Osteoblast (primary cell): ENCODE results near the gene CLK2. TPM values are rescaled to one million over a fixed set of nuclear protein-coding genes. Genes with fewer than 3 reads are reported as not detected.

Experiments
- DNase-seq: peaks from one replicate; pipeline ENCODE4 v3.0.0; 2011; ENCODE audit warnings: low spot score, mixed read lengths; ENCODE audit not compliant: insufficient read length; ENCODE audit errors: missing footprints
- H2AFZ ChIP-seq: 2 replicates; pipeline ENCODE4 v1.6.0; 2011; ENCODE audit warnings: mild to moderate bottlenecking, low read length
- H3K27ac ChIP-seq: 2 replicates; pipeline ENCODE4 v1.5.1; 2011; ENCODE audit warnings: mild to moderate bottlenecking, low read depth, low read length, moderate library complexity
- H3K27me3 ChIP-seq: 2 replicates; pipeline ENCODE4 v1.6.0; 2012; ENCODE audit warnings: mild to moderate bottlenecking, control low read depth, inconsistent platforms, low read length, moderate library complexity; ENCODE audit not compliant: insufficient read depth
- H3K36me3 ChIP-seq: 2 replicates; pipeline ENCODE4 v1.5.1; 2011; ENCODE audit warnings: mild to moderate bottlenecking, low read length, control low read depth, moderate library complexity; ENCODE audit not compliant: insufficient read depth
- H3K4me1 ChIP-seq: 2 replicates; pipeline ENCODE4 v1.5.1; 2011; ENCODE audit warnings: mild to moderate bottlenecking, low read length, control low read depth, moderate library complexity; ENCODE audit not compliant: insufficient read depth
- H3K4me2 ChIP-seq: 2 replicates; pipeline ENCODE4 v1.6.0; 2011; ENCODE audit warnings: mild to moderate bottlenecking, low read length; ENCODE audit not compliant: insufficient read depth
- H3K4me3 ChIP-seq: fragments of 200-600 bp; sonication (generic); 3 replicates; pipeline ENCODE4 v1.5.1; 2012; ENCODE audit warnings: mild to moderate bottlenecking, low read length, inconsistent platforms; ENCODE audit not compliant: insufficient read depth
- H3K79me2 ChIP-seq: 2 replicates; pipeline ENCODE4 v1.6.0; 2012; ENCODE audit warnings: mild to moderate bottlenecking, low read length, control low read depth, inconsistent platforms; ENCODE audit not compliant: insufficient read depth
- H3K9me3 ChIP-seq: 2 replicates; pipeline ENCODE4 v1.5.1; 2011; ENCODE audit warnings: low read depth, low read length, control low read depth
- H4K20me1 ChIP-seq: 2 replicates; pipeline ENCODE4 v1.6.0; 2012; ENCODE audit warnings: mild to moderate bottlenecking, low read length, control low read depth; ENCODE audit not compliant: insufficient read depth
- total RNA-seq: library from RNA; depleted of rRNA; stranded (reverse); fragments of >200 nt; gene quantifications from 2 replicates; pipeline ENCODE4 v1.2.3, GENCODE V29; 2012
- TF ChIP-seq, protein P1 (sequence below): IDR thresholded peaks from 2 replicates; pipeline ENCODE4 v1.5.1; 2011; ENCODE audit warnings: mild to moderate bottlenecking, low read depth, low read length, moderate library complexity; ENCODE audit errors: extremely low read depth

Gene CLK2
- total RNA-seq, 1 donor: 17.4 TPM

DNA sequence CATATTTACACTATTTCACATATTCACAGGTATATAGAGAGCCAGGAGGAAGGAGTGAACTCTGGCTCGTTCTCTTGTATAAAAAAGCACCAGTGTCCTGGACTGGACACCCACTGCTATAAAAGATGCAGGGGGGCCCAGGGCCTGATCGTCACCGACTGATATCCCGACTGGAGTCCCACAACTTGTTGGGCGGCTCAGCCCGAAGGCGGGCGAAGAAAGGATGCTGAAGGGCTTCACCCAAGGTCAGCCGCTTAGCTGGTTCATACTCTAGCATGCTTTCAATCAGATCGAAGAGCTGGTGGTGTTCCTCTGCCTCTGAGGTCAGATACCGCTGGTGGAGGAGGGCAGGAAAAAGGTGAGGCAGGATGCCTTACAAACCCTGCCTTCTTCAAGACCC is 10.2 kb downstream of the CLK2 start:
- no peak overlapping the region for H3K27ac ChIP-seq

GRCh38 chr1:155261852-155262673 is 11.2 kb downstream of the CLK2 start, which contains the start of gene SCAMP3:
Gene SCAMP3, minus strand, starts transcription at chr1:155262360. Its CDS starts 209 bp downstream, at chr1:155262151.
- peaks cover 66% of the 10 kb centered on the region for H3K36me3 ChIP-seq
- peaks cover 25% of the 10 kb centered on the region for H3K79me2 ChIP-seq
- TF ChIP-seq, protein P1, sequence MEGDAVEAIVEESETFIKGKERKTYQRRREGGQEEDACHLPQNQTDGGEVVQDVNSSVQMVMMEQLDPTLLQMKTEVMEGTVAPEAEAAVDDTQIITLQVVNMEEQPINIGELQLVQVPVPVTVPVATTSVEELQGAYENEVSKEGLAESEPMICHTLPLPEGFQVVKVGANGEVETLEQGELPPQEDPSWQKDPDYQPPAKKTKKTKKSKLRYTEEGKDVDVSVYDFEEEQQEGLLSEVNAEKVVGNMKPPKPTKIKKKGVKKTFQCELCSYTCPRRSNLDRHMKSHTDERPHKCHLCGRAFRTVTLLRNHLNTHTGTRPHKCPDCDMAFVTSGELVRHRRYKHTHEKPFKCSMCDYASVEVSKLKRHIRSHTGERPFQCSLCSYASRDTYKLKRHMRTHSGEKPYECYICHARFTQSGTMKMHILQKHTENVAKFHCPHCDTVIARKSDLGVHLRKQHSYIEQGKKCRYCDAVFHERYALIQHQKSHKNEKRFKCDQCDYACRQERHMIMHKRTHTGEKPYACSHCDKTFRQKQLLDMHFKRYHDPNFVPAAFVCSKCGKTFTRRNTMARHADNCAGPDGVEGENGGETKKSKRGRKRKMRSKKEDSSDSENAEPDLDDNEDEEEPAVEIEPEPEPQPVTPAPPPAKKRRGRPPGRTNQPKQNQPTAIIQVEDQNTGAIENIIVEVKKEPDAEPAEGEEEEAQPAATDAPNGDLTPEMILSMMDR: no peak
- peak; percentile 99 for DNase-seq
- H3K4me3 ChIP-seq: peak within 1 kb of the TSS; percentile 92
- peaks cover 16% of the 10 kb centered on the region for H3K4me1 ChIP-seq
- peak within 1 kb of the TSS; percentile 89 for H2AFZ ChIP-seq
- no peaks in the 10 kb centered on the region for H3K9me3 ChIP-seq
- H4K20me1 ChIP-seq: no peaks in the 10 kb centered on the region
- H3K4me2 ChIP-seq: peak within 1 kb of the TSS; percentile 96
- H3K27me3 ChIP-seq: no peaks in the 10 kb centered on the region
- H3K27ac ChIP-seq: peak within 1 kb of the TSS; percentile 76

More for the DNA sequence above, 10.2 kb downstream of the CLK2 start:
- Histone ChIP-seq H3K4me2 (no peak overlapping the region), H3K27me3 (no peaks in the 10 kb centered on the region), H3K4me1 (peaks cover 16% of the 10 kb centered on the region), H4K20me1 (no peaks in the 10 kb centered on the region), H3K4me3 (no peak overlapping the region), H3K36me3 (peaks cover 69% of the 10 kb centered on the region), H2AFZ (no peak overlapping the region), H3K9me3 (no peaks in the 10 kb centered on the region), H3K79me2 (peaks cover 25% of the 10 kb centered on the region)
- no peak for DNase-seq
- TF ChIP-seq, protein P1: no peak

DNA sequence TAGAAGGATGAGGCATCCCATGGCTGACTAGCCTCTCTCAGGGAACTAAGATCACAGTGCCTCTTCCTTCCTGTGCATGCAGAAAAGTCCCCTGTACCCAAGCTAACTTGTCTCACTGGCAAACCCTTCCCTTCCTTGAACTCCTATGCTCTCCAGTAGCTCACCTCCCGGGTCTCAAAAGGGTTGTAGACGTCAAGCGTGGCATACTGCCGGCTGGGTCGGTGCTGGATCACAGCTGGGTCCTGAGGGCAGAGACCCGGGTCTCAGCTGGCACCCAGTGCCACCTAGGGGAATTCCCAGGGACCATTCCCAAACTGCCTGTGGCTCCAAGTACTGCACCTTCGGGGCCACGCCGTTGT is 11.8 kb downstream of the CLK2 start:
- peak; percentile 85 for DNase-seq
- Histone ChIP-seq H3K79me2 (peaks cover 25% of the 10 kb centered on the region), H3K27me3 (no peaks in the 10 kb centered on the region), H4K20me1 (no peaks in the 10 kb centered on the region), H3K9me3 (no peaks in the 10 kb centered on the region), H3K36me3 (peaks cover 66% of the 10 kb centered on the region), H3K4me2 (peak overlapping the region; percentile 96), H3K4me3 (peak overlapping the region; percentile 92), H3K4me1 (peaks cover 18% of the 10 kb centered on the region), H2AFZ (peak overlapping the region; percentile 79), H3K27ac (peak overlapping the region; percentile 76)
- TF ChIP-seq, protein P1: no peak

- no peaks in the 10 kb centered on the region for H3K9me3 ChIP-seq
- no peak overlapping the region for H3K27ac ChIP-seq
- H3K79me2 ChIP-seq: peaks cover 25% of the 10 kb centered on the region
- TF ChIP-seq, protein P1: no peak
- peaks cover 57% of the 10 kb centered on the region for H3K36me3 ChIP-seq
- no peaks in the 10 kb centered on the region for H4K20me1 ChIP-seq
- peaks cover 26% of the 10 kb centered on the region for H3K4me1 ChIP-seq
- no peak for DNase-seq
- H3K4me2 ChIP-seq: no peak overlapping the region
- no peaks in the 10 kb centered on the region for H3K27me3 ChIP-seq
- H3K4me3 ChIP-seq: no peak overlapping the region
- H2AFZ ChIP-seq: no peak overlapping the region
These were observed 13.0 kb downstream of the CLK2 start for GRCh38 chr1:155260276-155260675.
